Mucosa of descending colon (tissue), 3 donors: ENCODE data around the gene HS6ST1. TPM values are rescaled to one million over a fixed set of nuclear protein-coding genes. Genes with fewer than 3 reads are reported as not detected.

ENCODE experiments used
- ATAC-seq: fragments of 200-7000 bp; cut with Tn5 transposase; one replicate; pipeline ENCODE4 v1.9.1; 2020; ENCODE audit warnings: mild to moderate bottlenecking, moderate library complexity
- DNase-seq, 3 donors: peaks; one replicate each; pipeline ENCODE4 v3.0.0-alpha.2; 2020
- H3K36me3 ChIP-seq: fragments of 200-600 bp; one replicate; pipeline ENCODE4 v1.8.0; 2021; ENCODE audit warnings: low read depth, mild to moderate bottlenecking
- H3K4me1 ChIP-seq: fragments of 200-600 bp; one replicate; pipeline ENCODE4 v1.8.0; 2021; ENCODE audit warnings: low read depth, mild to moderate bottlenecking
- H3K4me3 ChIP-seq: fragments of 200-600 bp; one replicate; pipeline ENCODE4 v1.8.0; 2021; ENCODE audit warnings: mild to moderate bottlenecking
- H3K9me3 ChIP-seq: fragments of 200-600 bp; one replicate; pipeline ENCODE4 v1.8.0; 2021; ENCODE audit warnings: mild to moderate bottlenecking
- intact Hi-C, 2 donors: fragments of 100-400 bp; cut with DNase I in 1 of 2; cut with micrococcal nuclease in 1 of 2; formaldehyde crosslinking; loops; one replicate each; pipeline versions ENCODE4 v1.11.0 to v1.11.1; 2022; cut with DNase I, micrococcal nuclease
- total RNA-seq, 3 donors: library from RNA; stranded (reverse); fragmentation: NEBNext Ultra II Directional in 2 of 3; extraction: Animal tissue kit (Norgen Biotek cat#: 25700) in 2 of 3; gene quantifications; one replicate each; pipeline versions ENCODE4 v1.2.1 to v1.2.4, GENCODE V29; 2021 to 2023
- TF ChIP-seq, protein P1 (sequence below): fragments of 200-600 bp; IDR thresholded peaks from one replicate; pipeline ENCODE4 v1.8.0; 2022; ENCODE audit warnings: antibody characterized with exemption, mild to moderate bottlenecking
- donor health status: DM: no; HTN: no; CAD: no; lungs with moderate emphysema.
- donor health status: DM: no; HTN: no; CAD: no.
- donor health status: DM: no; HTN: yes; CAD: no.

HS6ST1 gene
- total RNA-seq, 3 donors from 2014 or later, result 30.8 to 39.6 (median 32.2) TPM

- Histone ChIP-seq H3K4me3 (no peak overlapping the region), H3K4me1 (no peaks in the 10 kb centered on the region), H3K36me3 (no peaks in the 10 kb centered on the region), H3K9me3 (no peaks in the 10 kb centered on the region)
- ATAC-seq (no peak), DNase-seq (no peak)
- intact Hi-C loops, result no loop called here
- TF ChIP-seq, protein P1, sequence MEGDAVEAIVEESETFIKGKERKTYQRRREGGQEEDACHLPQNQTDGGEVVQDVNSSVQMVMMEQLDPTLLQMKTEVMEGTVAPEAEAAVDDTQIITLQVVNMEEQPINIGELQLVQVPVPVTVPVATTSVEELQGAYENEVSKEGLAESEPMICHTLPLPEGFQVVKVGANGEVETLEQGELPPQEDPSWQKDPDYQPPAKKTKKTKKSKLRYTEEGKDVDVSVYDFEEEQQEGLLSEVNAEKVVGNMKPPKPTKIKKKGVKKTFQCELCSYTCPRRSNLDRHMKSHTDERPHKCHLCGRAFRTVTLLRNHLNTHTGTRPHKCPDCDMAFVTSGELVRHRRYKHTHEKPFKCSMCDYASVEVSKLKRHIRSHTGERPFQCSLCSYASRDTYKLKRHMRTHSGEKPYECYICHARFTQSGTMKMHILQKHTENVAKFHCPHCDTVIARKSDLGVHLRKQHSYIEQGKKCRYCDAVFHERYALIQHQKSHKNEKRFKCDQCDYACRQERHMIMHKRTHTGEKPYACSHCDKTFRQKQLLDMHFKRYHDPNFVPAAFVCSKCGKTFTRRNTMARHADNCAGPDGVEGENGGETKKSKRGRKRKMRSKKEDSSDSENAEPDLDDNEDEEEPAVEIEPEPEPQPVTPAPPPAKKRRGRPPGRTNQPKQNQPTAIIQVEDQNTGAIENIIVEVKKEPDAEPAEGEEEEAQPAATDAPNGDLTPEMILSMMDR, result no peak
Measured at GRCh38 chr2:128364441-128364911, 45.8 kb upstream of the HS6ST1 start.

GRCh38 chr2:128363934-128364361, 45.3 kb upstream of the HS6ST1 start:
- TF ChIP-seq, protein P1, result no peak
- Histone ChIP-seq H3K36me3 (no peaks in the 10 kb centered on the region), H3K4me1 (no peaks in the 10 kb centered on the region), H3K9me3 (no peaks in the 10 kb centered on the region), H3K4me3 (no peak overlapping the region)
- intact Hi-C loops, result no loop called here
- DNase-seq (no peak), ATAC-seq (no peak)

DNA sequence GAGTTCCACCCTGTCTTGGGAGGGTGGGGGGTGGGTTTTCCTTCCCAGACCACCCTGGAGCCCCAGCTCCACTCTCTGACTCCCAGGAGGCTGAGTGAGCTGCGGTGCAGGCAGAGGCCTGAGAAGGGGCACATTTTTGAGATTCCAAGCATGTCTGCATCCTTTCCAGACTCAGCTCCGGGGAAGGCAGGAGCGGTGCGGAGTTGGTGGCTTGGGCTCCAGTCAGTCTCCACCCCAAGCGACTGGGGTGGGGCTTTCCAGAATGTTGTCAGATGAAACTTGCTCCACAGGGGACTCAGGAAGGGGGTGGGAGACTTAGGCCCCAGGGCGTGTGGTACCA, 44.2 kb upstream of the HS6ST1 start:
- Histone ChIP-seq H3K4me3 (no peak overlapping the region), H3K4me1 (no peaks in the 10 kb centered on the region), H3K36me3 (no peaks in the 10 kb centered on the region), H3K9me3 (no peaks in the 10 kb centered on the region)
- intact Hi-C loops, result no loop called here
- DNase-seq (no peak), ATAC-seq (no peak)
- TF ChIP-seq, protein P1, result no peak

GRCh38 chr2:128362176-128362888, 43.7 kb upstream of the HS6ST1 start:
- no peaks in the 10 kb centered on the region for H3K4me1 ChIP-seq
- no peak overlapping the region for H3K4me3 ChIP-seq
- TF ChIP-seq, protein P1, result no peak
- H3K36me3 ChIP-seq, result no peaks in the 10 kb centered on the region
- no peaks in the 10 kb centered on the region for H3K9me3 ChIP-seq
- no peak for ATAC-seq
- intact Hi-C loops, result no loop called here
- DNase-seq, result no peak

DNA sequence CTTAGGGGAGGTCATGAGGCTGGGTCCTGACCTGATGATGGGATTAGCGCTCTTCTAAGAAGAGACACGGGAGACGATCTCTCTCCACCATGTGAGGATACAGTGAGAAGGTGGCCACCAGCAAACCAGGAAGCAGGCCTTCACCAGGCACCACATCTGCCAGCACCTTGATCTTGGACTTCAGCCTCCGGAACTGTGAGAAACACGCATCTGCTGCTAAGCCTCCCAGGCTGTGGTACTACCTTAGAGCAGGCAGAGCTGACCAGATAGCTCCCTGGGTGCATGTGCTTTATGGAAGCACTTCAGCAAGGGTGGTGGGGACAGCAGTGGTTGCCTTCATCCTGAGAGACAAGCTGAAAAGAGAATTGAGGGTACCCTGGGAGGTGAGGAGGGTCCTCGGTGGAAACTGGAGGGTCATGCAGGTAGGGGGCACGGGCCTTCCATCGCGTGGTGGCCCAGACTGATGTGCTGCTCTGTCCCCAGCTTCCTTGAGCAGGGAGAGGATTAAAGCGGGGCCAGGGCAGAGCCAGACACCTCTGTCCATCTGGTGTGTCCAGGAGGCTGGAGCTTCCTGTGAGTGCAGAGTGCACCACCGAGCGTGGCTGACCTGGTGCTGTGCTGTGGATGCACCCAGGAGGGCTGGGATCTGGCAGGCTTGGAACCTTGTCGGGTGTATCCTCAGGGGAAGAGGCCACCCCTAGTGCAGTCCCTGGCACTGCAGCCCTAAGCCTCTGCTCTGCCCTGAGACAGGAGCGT, 42.9 kb upstream of the HS6ST1 start:
- TF ChIP-seq, protein P1, result no peak
- no peak for DNase-seq
- intact Hi-C loops, result no loop called here
- Histone ChIP-seq H3K36me3 (no peaks in the 10 kb centered on the region), H3K4me3 (no peak overlapping the region), H3K4me1 (no peaks in the 10 kb centered on the region), H3K9me3 (no peaks in the 10 kb centered on the region)
- no peak for ATAC-seq
